A549 (cell line): Measurements from ENCODE around the gene KRTAP4-4. TPM values are rescaled to one million over a fixed set of nuclear protein-coding genes. Genes with fewer than 3 reads are reported as not detected.

Source experiments
- ATAC-seq, 2 experiments: fragments of 200-7000 bp in 1 of 2; fragments of >200 bp in 1 of 2; cut with Nextera tagmentation in 1 of 2; cut with Tn5 transposase in 1 of 2; 3 replicates each; pipeline versions ENCODE4 v1.8.0 to v1.9.1; 2018 to 2020; ENCODE audit warnings: mild to moderate bottlenecking in 1 of 2, moderate library complexity in 1 of 2
- CTCF ChIA-PET: fragments of 300-600 bp; sonication (Branson Sonifier 250); formaldehyde crosslinking; extraction: SDS; loops from one replicate; lab custom pipeline; 2021; ENCODE audit warnings: antibody characterized with exemption, inconsistent platforms; lab: Yijun Ruan, JAX
- POLR2A ChIA-PET: fragments of 350-600 bp; formaldehyde crosslinking; extraction: SDS; loops from one replicate; lab custom pipeline; 2021; ENCODE audit warnings: antibody characterized with exemption, inconsistent platforms; lab: Yijun Ruan, JAX
- DNase-seq, 2 experiments: peaks; one replicate each; pipeline versions ENCODE4 v3.0.0 to v3.0.0-alpha.2; 2011 to 2016; ENCODE audit warnings: low read depth in 1 of 2, low spot score in 1 of 2
- FAIRE-seq: peaks from 2 replicates; lab custom pipeline; 2011; peaks lifted over from hg19 to GRCh38; lab: Jason Lieb, UNC
- H3K27ac ChIP-seq, 2 experiments: fragments of >200 bp; sonication (Bioruptor Twin); formaldehyde crosslinking; 3 replicates each; pipeline ENCODE4 v1.5.1; 2016 to 2017
- H3K4me1 ChIP-seq: fragments of >200 bp; sonication (Bioruptor Twin); formaldehyde crosslinking; 3 replicates; pipeline ENCODE4 v1.6.1; 2016
- H3K4me2 ChIP-seq: fragments of >200 bp; sonication (Bioruptor Twin); formaldehyde crosslinking; 3 replicates; pipeline ENCODE4 v1.6.1; 2016
- H3K4me3 ChIP-seq: fragments of >200 bp; sonication (Bioruptor Twin); formaldehyde crosslinking; 3 replicates; pipeline ENCODE4 v1.5.1; 2016
- H3K9me3 ChIP-seq: fragments of >200 bp; sonication (Bioruptor Twin); formaldehyde crosslinking; 3 replicates; pipeline ENCODE4 v1.6.1; 2016
- CTCF ChIP-seq: fragments of >200 bp; sonication (Bioruptor Twin); formaldehyde crosslinking; IDR thresholded peaks from 3 replicates; pipeline ENCODE4 v1.5.1; 2016
- E2F6 ChIP-seq: IDR thresholded peaks from 2 replicates; pipeline ENCODE4 v1.6.1; 2012; ENCODE audit warnings: low read depth, borderline replicate concordance
- EHMT2 ChIP-seq: fragments of 200-600 bp; sonication (generic); IDR thresholded peaks from 2 replicates; pipeline ENCODE4 v1.6.1; 2016; ENCODE audit warnings: antibody characterized with exemption, low read depth, mild to moderate bottlenecking, moderate library complexity
- ELK1 ChIP-seq: fragments of 150-350 bp; IDR thresholded peaks from 2 replicates; pipeline ENCODE4 v1.6.1; 2014; ENCODE audit warnings: low read depth, mild to moderate bottlenecking, low read length
- ESRRA ChIP-seq: fragments of 150-350 bp; IDR thresholded peaks from 2 replicates; pipeline ENCODE4 v1.6.1; 2014; ENCODE audit warnings: mild to moderate bottlenecking, low read length, borderline replicate concordance
- FOSB ChIP-seq: fragments of 250-450 bp; sonication (Bioruptor Pico); IDR thresholded peaks from 2 replicates; pipeline ENCODE4 v1.5.0; 2020; ENCODE audit warnings: mild to moderate bottlenecking, moderate library complexity
- FOSL2 ChIP-seq, 2 experiments: fragments of 450-650 bp in 1 of 2; fragments of >200 bp in 1 of 2; sonication (Bioruptor Twin) in 1 of 2; formaldehyde crosslinking; IDR thresholded peaks; 2 replicates each; pipeline versions ENCODE4 v1.5.0 to v1.6.1; 2016 to 2020; ENCODE audit warnings: mild to moderate bottlenecking in 1 of 2, moderate library complexity in 1 of 2
- GATA3 ChIP-seq: IDR thresholded peaks from 2 replicates; pipeline ENCODE4 v1.6.1; 2012; ENCODE audit warnings: borderline replicate concordance
- HES2 ChIP-seq: fragments of >200 bp; sonication (Bioruptor Twin); formaldehyde crosslinking; IDR thresholded peaks from 2 replicates; pipeline ENCODE4 v1.6.1; 2016
- HOXB5 ChIP-seq: fragments of 250-450 bp; sonication (Bioruptor Pico); IDR thresholded peaks from 2 replicates; pipeline ENCODE4 v1.5.0; 2020; ENCODE audit warnings: mild to moderate bottlenecking, moderate library complexity
- KDM5A ChIP-seq: fragments of 200-600 bp; sonication (generic); IDR thresholded peaks from 2 replicates; pipeline ENCODE4 v1.6.1; 2016; ENCODE audit warnings: antibody characterized with exemption, mild to moderate bottlenecking
- NR3C1 ChIP-seq: fragments of >200 bp; sonication (Bioruptor Twin); formaldehyde crosslinking; IDR thresholded peaks from 3 replicates; pipeline ENCODE4 v1.6.1; 2017
- PBX3 ChIP-seq: IDR thresholded peaks from 2 replicates; pipeline ENCODE4 v1.6.1; 2012
- REST ChIP-seq: fragments of 200-600 bp; sonication (generic); IDR thresholded peaks from 2 replicates; pipeline ENCODE4 v1.6.1; 2016; ENCODE audit warnings: antibody characterized with exemption, mild to moderate bottlenecking, moderate library complexity
- RNF2 ChIP-seq: fragments of 200-600 bp; sonication (generic); IDR thresholded peaks from 2 replicates; pipeline ENCODE4 v1.6.1; 2016; ENCODE audit warnings: low read depth, mild to moderate bottlenecking, antibody characterized with exemption, moderate library complexity, borderline replicate concordance
- SMC3 ChIP-seq: fragments of >200 bp; sonication (Bioruptor Twin); formaldehyde crosslinking; IDR thresholded peaks from 3 replicates; pipeline ENCODE4 v1.6.1; 2018; ENCODE audit warnings: inconsistent platforms
- TFCP2L1 ChIP-seq: fragments of 250-450 bp; sonication (Bioruptor Pico); IDR thresholded peaks from 2 replicates; pipeline ENCODE4 v1.5.0; 2021; ENCODE audit warnings: mild to moderate bottlenecking
- ZC3H11A ChIP-seq: fragments of 450-650 bp; IDR thresholded peaks from 2 replicates; pipeline ENCODE4 v1.6.1; 2014; ENCODE audit warnings: antibody characterized with exemption, mild to moderate bottlenecking
- ZFP36 ChIP-seq: fragments of 450-650 bp; IDR thresholded peaks from 2 replicates; pipeline ENCODE4 v1.6.1; 2014; ENCODE audit warnings: borderline replicate concordance; ENCODE audit not compliant: partially characterized antibody
- WGBS: methylation state at CpG from one replicate; pipeline ENCODE4 v1.1.6; 2017; ENCODE audit errors: missing lambda C conversion rate; 5-methylcytosine and 5-hydroxymethylcytosine counted together
- polyA plus RNA-seq, 4 experiments: library from polyadenylated mRNA; depleted of rRNA in 3 of 4; stranded (reverse); fragments of >200 nt; fragmentation: RNase III in 1 of 4; extraction: RNeasy Plus Mini Kit Qiagen cat#74134 plus additional on column Dnase treatment in 1 of 4; gene quantifications; 2 replicates in 3 of 4; 3 replicates in 1 of 4; pipeline ENCODE4 v1.2.3, GENCODE V29; 2011 to 2017

The KRTAP4-4 gene
- polyA plus RNA-seq, 2 of the 4 experiments (the other 2 are of a cell fraction): not detected

- POLR2A ChIA-PET: no interaction called here
- Histone ChIP-seq H3K4me1 (no peaks in the 10 kb centered on the region), H3K4me3 (no peak overlapping the region), H3K4me2 (no peak overlapping the region), H3K27ac (no peak overlapping the region), H3K9me3 (no peaks in the 10 kb centered on the region)
- DNase-seq: no peak
- CTCF ChIA-PET: interaction anchor here (1.1 kb wide), 1 partner anchor 462 kb away, joined by 3 read pairs; no protein-coding TSS in a partner anchor
- 87% methylated on average over 2 of the region's 2 CpGs for WGBS
- no peak for FAIRE-seq
- TF ChIP-seq SMC3: no peak
- no peak for TF ChIP-seq ESRRA
- no peak for TF ChIP-seq FOSB (CRISPR knock-in tag)
- no peak for TF ChIP-seq EHMT2
- no peak for TF ChIP-seq CTCF
- TF ChIP-seq FOSL2 (IDR thresholded peaks at IDR 0.05): no peak
- TF ChIP-seq FOSL2 (CRISPR knock-in tag; IDR thresholded peaks at IDR 0.05): no peak
- no peak for TF ChIP-seq ZFP36
- TF ChIP-seq GATA3: no peak
- ATAC-seq: no peak
Observed at GRCh38 chr17:41186872-41187271, 26.3 kb upstream of the KRTAP4-4 start.

- H3K27ac ChIP-seq: no peak overlapping the region
- H3K9me3 ChIP-seq: no peaks in the 10 kb centered on the region
- H3K4me2 ChIP-seq: no peak overlapping the region
- 2% methylated on average over 1 of the region's 1 CpG for WGBS
- peak; percentile 78 for FAIRE-seq
- ATAC-seq: no peak
- TF ChIP-seq HES2: no peak
- no peak for TF ChIP-seq FOSB (CRISPR knock-in tag)
- no peak for TF ChIP-seq ZC3H11A
- TF ChIP-seq ESRRA: no peak
- no peak for TF ChIP-seq SMC3
- TF ChIP-seq GATA3: no peak
- no peak for TF ChIP-seq ZFP36
- TF ChIP-seq E2F6: no peak
- TF ChIP-seq PBX3: no peak
- TF ChIP-seq REST: no peak
- TF ChIP-seq FOSL2 (IDR thresholded peaks at IDR 0.05): no peak
- no peak for TF ChIP-seq FOSL2 (CRISPR knock-in tag; IDR thresholded peaks at IDR 0.05)
- TF ChIP-seq TFCP2L1 (CRISPR knock-in tag): no peak
- TF ChIP-seq NR3C1: no peak
- no peak for TF ChIP-seq KDM5A
- no peak for TF ChIP-seq HOXB5 (CRISPR knock-in tag)
- no peak for TF ChIP-seq ELK1
- no peak for TF ChIP-seq RNF2
- POLR2A ChIA-PET: no interaction called here
- DNase-seq: no peak
- CTCF ChIA-PET: interaction anchor here (0.6 to 1.2 kb wide), 2 partner anchors 10 to 328 kb away, joined by 3 read pairs; no protein-coding TSS in a partner anchor
- H3K4me1 ChIP-seq: no peaks in the 10 kb centered on the region
- no peak overlapping the region for H3K4me3 ChIP-seq
Observed at GRCh38 chr17:41185001-41185400, 24.5 kb upstream of the KRTAP4-4 start.
